Thyroid gland (tissue), 4 donors: Measurements from ENCODE around the gene NELFA. TPM values are rescaled to one million over a fixed set of nuclear protein-coding genes. Genes with fewer than 3 reads are reported as not detected.
"Not testable (repeated sequence)": the region's sequence is repeated elsewhere in the genome, so short reads cannot be mapped to it uniquely, and the experiment has no call there.

Experiments used
- DNase-seq, 2 donors: peaks; one replicate each; pipeline ENCODE4 v3.0.0-alpha.2; 2019
- H3K27ac ChIP-seq, 3 donors: fragments of 200-600 bp; sonication (generic); 1 replicate in 2 of 3; 2 replicates in 1 of 3; pipeline ENCODE4 v1.5.1; 2016 to 2019; ENCODE audit warnings: mild to moderate bottlenecking in 1 of 3, moderate library complexity in 1 of 3
- H3K27me3 ChIP-seq: fragments of 200-600 bp; sonication (generic); one replicate; pipeline ENCODE4 v1.5.1; 2019
- H3K36me3 ChIP-seq, 2 donors: fragments of 200-600 bp; sonication (generic); one replicate each; pipeline ENCODE4 v1.5.1; 2016 to 2019
- H3K4me1 ChIP-seq, 2 donors: fragments of 200-600 bp; sonication (generic); one replicate each; pipeline ENCODE4 v1.5.1; 2017 to 2019
- H3K4me3 ChIP-seq, 3 donors: fragments of 200-600 bp; sonication (generic); replicated peaks in 1 of 3; 1 replicate in 2 of 3; 2 replicates in 1 of 3; pipeline ENCODE4 v1.5.1; 2016; ENCODE audit warnings: mild to moderate bottlenecking in 1 of 3
- H3K9me3 ChIP-seq: fragments of 200-600 bp; sonication (generic); one replicate; pipeline ENCODE4 v1.5.1; 2017
- POLR2A ChIP-seq, 2 donors: fragments of 450-650 bp; IDR thresholded peaks; one replicate each; pipeline ENCODE4 v1.6.1; 2017; ENCODE audit warnings: antibody characterized with exemption in 2 of 2, mild to moderate bottlenecking in 2 of 2, moderate library complexity in 1 of 2
- WGBS, 2 donors: methylation state at CpG; one replicate each; pipeline ENCODE4 v1.1.5; 2017; 5-methylcytosine and 5-hydroxymethylcytosine counted together
- intact Hi-C: fragments of 100-400 bp; cut with DNase I; formaldehyde crosslinking; loops from one replicate; pipeline ENCODE4 v1.15.1; 2023
- total RNA-seq, 4 donors: library from RNA; depleted of rRNA; stranded (reverse); fragments of >200 nt; gene quantifications; one replicate each; pipeline ENCODE4 v1.2.3, GENCODE V29; 2016
- TF ChIP-seq, protein P1 (sequence below), 6 experiments: fragments of 200-600 bp in 3 of 6; fragments of 450-650 bp in 3 of 6; sonication (generic) in 3 of 6; IDR thresholded peaks; one replicate each; pipeline ENCODE4 v1.5.1; 2016 to 2019; ENCODE audit warnings: antibody characterized with exemption in 6 of 6, mild to moderate bottlenecking in 2 of 6, inconsistent platforms in 1 of 6, moderate library complexity in 1 of 6

NELFA gene
- total RNA-seq, 4 donors from 2014 or later = 23.2 to 39.3 (median 28.7) TPM

DNA sequence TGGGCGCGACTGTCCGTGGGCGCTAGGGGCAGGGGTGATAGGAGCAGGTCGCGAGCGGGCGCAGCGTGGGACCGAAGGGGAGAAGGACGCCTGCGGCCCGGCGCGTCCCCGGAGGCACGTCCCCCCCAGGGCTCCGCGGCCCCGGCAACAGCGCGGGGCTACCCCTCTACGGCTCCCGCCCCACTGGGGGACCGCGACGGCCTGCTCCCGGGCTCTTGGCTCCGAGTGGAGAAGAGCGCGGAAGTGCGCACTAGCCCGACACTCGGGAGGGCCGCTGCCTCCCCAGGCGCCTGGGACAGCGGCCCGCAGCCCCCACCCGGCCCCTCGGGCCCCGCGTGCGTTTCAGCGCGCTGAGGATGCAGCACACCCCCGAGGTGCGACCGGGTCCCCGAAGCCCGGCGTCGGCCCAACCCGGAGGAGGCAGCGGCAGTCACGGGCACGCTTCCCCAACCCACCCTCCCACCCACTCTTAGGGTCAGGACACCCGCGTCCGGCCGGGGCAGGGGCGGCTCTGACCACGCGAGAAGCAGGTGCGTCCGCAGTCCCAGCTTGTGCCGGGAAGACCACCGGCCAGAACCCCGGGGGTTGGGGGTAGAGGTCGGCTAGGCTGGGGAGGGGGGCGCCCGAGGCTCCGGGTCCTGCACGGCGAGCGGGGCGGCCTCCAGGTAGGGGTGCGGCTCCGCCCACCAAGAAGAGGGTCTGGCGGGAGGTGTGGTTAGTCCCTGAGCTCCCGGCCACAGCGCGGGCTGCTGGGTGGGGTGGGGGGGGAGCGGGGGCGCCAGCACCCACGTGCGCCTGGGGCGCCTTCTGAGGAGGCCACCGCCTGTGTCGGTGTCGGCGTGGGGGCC lies 31.8 kb upstream of the NELFA start:
- 3 to 33% methylated on average over 3 to 7 of the region's 91 CpGs for WGBS, 2 donors
- Histone ChIP-seq H3K27ac (no peak overlapping the region), H3K27me3 (no peaks in the 10 kb centered on the region), H3K4me3 (peak overlapping the region in 1 of 3 donors; percentile 71), H3K4me1 (peaks cover 15 to 21% of the 10 kb centered on the region in 2 donors), H3K9me3 (no peaks in the 10 kb centered on the region), H3K36me3 (no peaks in the 10 kb centered on the region)
- no peak for DNase-seq
- intact Hi-C loops = no loop called here
- TF ChIP-seq, protein P1, sequence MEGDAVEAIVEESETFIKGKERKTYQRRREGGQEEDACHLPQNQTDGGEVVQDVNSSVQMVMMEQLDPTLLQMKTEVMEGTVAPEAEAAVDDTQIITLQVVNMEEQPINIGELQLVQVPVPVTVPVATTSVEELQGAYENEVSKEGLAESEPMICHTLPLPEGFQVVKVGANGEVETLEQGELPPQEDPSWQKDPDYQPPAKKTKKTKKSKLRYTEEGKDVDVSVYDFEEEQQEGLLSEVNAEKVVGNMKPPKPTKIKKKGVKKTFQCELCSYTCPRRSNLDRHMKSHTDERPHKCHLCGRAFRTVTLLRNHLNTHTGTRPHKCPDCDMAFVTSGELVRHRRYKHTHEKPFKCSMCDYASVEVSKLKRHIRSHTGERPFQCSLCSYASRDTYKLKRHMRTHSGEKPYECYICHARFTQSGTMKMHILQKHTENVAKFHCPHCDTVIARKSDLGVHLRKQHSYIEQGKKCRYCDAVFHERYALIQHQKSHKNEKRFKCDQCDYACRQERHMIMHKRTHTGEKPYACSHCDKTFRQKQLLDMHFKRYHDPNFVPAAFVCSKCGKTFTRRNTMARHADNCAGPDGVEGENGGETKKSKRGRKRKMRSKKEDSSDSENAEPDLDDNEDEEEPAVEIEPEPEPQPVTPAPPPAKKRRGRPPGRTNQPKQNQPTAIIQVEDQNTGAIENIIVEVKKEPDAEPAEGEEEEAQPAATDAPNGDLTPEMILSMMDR (IDR thresholded peaks at IDR 0.05) = no peak
- TF ChIP-seq POLR2A (IDR thresholded peaks at IDR 0.05) = no peak

DNA sequence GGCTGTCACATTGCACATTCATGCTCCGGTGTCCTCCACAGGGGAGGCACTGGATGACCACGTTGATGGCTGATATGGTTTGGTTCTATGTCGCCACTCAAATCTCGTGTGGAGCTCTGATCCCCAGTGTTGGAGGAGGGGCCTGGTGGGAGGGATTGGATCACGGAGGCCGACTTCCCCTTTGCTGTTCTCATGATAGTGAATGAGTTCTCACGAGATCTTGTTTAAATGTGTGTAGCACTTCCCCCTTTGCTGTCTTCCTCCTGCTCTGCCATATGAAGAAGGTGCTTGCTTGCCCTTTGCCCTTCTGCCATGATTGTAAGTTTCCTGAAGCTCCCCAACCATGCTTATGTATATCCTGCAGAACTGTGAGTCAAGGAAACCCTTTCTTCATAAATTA lies 28.1 kb upstream of the NELFA start:
- H3K9me3 ChIP-seq = no peaks in the 10 kb centered on the region
- 74% methylated on average over 7 of the region's 7 CpGs for WGBS, 2 donors
- peaks cover 11 to 15% of the 10 kb centered on the region in 2 donors for H3K4me1 ChIP-seq
- H3K36me3 ChIP-seq = no peaks in the 10 kb centered on the region
- no peaks in the 10 kb centered on the region for H3K27me3 ChIP-seq
- TF ChIP-seq POLR2A (IDR thresholded peaks at IDR 0.05) = no peak
- TF ChIP-seq, protein P1 (IDR thresholded peaks at IDR 0.05) = no peak
- intact Hi-C loops = no loop called here
- no peak overlapping the region for H3K4me3 ChIP-seq
- H3K27ac ChIP-seq = no peak overlapping the region
- no peak for DNase-seq

DNA sequence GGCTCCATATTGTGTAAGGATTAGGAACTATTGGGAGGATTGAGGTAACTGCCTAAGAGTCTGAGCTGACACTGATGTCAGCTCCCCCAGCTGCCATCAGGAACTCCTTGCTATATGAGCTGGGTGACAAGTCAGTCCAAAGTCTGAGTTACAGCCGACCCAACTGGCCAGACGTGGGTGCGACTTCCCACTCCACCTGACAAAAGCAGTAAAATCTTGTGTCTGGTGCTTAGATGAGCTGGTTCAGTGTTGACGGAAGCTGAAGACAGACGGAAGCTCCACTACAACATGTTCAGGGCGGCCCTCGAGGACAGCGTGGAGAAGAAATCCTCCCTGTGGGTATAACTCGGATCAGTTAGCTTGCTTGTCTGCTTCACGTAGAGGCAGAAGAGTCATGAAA lies 27.6 kb upstream of the NELFA start:
- Histone ChIP-seq H3K36me3 (no peaks in the 10 kb centered on the region), H3K4me1 (peaks cover 6 to 11% of the 10 kb centered on the region in 2 donors), H3K27me3 (no peaks in the 10 kb centered on the region), H3K27ac (no peak overlapping the region), H3K9me3 (no peaks in the 10 kb centered on the region), H3K4me3 (no peak overlapping the region)
- 87 to 92% methylated on average over 10 of the region's 10 CpGs for WGBS, 2 donors
- intact Hi-C loops = no loop called here
- no peak for DNase-seq
- no peak for TF ChIP-seq POLR2A (IDR thresholded peaks at IDR 0.05)
- TF ChIP-seq, protein P1 (IDR thresholded peaks at IDR 0.05) = no peak

DNA sequence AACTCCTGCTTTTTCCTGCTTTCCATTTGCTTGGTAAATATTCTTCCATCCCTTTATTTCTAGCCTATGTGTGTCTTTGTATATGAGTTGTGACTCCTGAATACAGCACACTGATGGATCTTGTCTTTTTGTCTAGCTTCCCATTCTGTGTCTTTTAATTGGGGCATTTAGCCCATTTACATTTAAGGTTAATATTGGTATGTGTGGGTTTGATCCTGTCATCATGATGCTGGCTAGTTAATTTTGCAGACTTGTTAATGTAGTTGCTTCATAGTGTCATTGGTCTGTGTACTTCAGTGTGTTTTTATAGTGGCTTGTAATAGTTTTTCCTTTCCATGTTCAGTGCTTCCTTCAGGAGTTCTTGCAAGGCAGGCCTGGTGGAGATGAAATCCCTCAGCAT lies 22.4 kb upstream of the NELFA start:
- H3K27ac ChIP-seq, intact Hi-C loops, H3K27me3 ChIP-seq: not testable (repeated sequence)

DNA sequence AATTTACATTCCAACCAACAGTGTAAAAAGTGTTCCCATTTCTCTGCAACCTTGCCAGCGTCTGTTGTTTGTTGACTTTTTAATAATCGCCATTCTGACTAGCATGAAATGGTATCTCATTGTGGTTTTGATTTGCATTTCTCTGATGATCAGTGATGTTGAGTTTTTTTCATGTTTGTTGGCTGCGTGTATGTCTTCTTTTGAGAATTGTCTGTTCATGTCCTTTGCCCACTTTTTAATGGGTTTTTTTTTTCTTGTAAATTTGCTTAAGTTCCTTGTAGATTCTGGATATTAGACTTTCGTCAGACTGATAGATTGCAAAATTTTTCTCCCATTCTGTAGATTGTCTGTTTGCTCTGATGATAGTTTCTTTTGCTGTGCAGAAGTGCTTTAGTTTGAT lies 18.3 kb upstream of the NELFA start:
- intact Hi-C loops, DNase-seq, H3K4me1 ChIP-seq, H3K27me3 ChIP-seq, H3K4me3 ChIP-seq, H3K36me3 ChIP-seq, H3K27ac ChIP-seq, H3K9me3 ChIP-seq: not testable (repeated sequence)
- WGBS, 2 donors = 84 to 89% methylated on average over 4 of the region's 4 CpGs

More for the DNA sequence above, 22.4 kb upstream of the NELFA start:
- not testable (repeated sequence) for H3K36me3 ChIP-seq, H3K4me1 ChIP-seq, H3K9me3 ChIP-seq, H3K4me3 ChIP-seq, DNase-seq

DNA sequence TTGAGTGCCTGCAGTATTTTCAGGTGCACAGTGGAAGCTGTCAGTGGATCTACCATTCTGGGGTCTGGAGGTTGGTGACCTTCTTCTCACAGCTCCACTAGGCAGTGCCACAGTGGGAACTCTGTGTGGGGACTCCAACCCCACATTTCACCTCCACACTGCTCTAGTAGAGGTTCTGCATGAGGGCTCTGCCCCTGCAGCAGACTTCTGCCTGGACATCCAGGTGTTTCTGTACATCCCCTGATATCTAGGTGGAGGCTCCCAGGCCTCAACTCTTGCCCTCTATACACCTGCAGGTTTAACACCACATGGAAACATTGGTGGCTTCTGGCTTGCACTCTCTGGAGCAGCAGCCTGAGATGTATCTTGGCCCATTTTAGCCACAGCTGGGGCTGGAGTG lies 17.0 kb upstream of the NELFA start:
- intact Hi-C loops = no loop called here
- Histone ChIP-seq H3K27ac (no peak overlapping the region), H3K36me3 (no peaks in the 10 kb centered on the region), H3K4me1 (no peaks in the 10 kb centered on the region), H3K27me3 (no peaks in the 10 kb centered on the region), H3K4me3 (no peak overlapping the region), H3K9me3 (no peaks in the 10 kb centered on the region)
- no peak for DNase-seq
- TF ChIP-seq, protein P1 (IDR thresholded peaks at IDR 0.05) = no peak
- TF ChIP-seq POLR2A (IDR thresholded peaks at IDR 0.05) = no peak
